TTC549 (cell line): ENCODE data around the gene ZNF724.

Experiments used
- FAIRE-seq: peaks from 2 replicates; lab custom pipeline; 2012; peaks lifted over from hg19 to GRCh38; lab: Jason Lieb, UNC

The ZNF724 gene

GRCh38 chr19:23241419-23241818 lies 8.8 kb downstream of the ZNF724 start:
- FAIRE-seq: no peak

- FAIRE-seq: no peak
Measured at GRCh38 chr19:23222998-23223652, 27.1 kb downstream of the ZNF724 start.

- FAIRE-seq: no peak
Measured at GRCh38 chr19:23203841-23204344, 46.3 kb downstream of the ZNF724 start.

- FAIRE-seq: no peak
Measured at GRCh38 chr19:23190341-23190740, 59.9 kb downstream of the ZNF724 start.

- no peak for FAIRE-seq
Measured at GRCh38 chr19:23183251-23183650, 66.9 kb downstream of the ZNF724 start.
